HG03571 (cell line): ENCODE results near the gene SRRM3.
"Not testable (repeated sequence)": the region's sequence is repeated elsewhere in the genome, so short reads cannot be mapped to it uniquely, and the experiment has no call there.

ENCODE experiments used
- ATAC-seq: cut with Tn5 transposase; IDR thresholded peaks from one replicate; pipeline ENCODE4 v1.9.1; 2021; ENCODE audit not compliant: unreplicated experiment

Gene SRRM3

GRCh38 chr7:76226878-76227423 is 25.3 kb downstream of the SRRM3 start:
- ATAC-seq = not testable (repeated sequence)

DNA sequence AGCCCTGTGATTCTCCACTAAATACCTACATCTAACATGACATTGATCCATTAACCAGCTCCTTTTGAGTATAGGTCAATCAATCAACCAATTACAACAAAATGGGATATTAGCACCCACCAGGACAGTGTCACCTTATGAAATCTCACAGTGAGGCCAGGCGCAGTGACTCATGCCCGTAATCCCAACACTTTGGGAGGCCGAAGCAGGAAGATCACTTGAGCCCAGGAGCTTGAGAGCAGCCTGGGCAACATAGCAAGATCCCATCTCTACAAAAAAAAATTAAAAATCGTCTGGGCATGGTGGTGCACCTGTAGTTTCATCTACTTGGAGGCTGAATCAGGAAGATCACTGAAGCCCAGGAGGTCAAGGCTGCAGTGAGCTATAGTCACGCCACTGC is 28.5 kb downstream of the SRRM3 start:
- ATAC-seq = no peak

GRCh38 chr7:76231071-76231470 is 29.4 kb downstream of the SRRM3 start:
- ATAC-seq = no peak

GRCh38 chr7:76231583-76231982 is 29.9 kb downstream of the SRRM3 start:
- ATAC-seq = no peak

DNA sequence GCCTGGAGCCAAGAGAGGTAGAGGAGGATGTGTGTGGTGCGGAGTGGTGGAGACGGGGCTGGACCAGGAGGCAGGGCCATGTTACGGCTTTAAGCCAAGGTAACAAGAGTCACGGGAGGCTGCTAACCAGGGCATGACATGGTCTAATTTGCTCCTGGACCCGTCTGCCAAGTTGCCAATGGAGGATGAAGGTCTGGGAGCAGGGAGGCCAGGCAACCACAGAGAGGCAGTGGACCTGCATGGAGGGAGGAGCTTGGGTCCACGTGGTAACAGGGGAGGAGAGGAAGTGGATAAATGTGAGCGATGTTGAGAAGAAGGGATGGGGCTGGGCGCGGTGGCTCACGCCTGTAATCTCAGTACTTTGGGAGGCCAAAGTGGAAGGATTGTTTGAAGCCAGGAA is 31.0 kb downstream of the SRRM3 start:
- no peak for ATAC-seq

GRCh38 chr7:76233538-76234281 is 32.0 kb downstream of the SRRM3 start:
- no peak for ATAC-seq

DNA sequence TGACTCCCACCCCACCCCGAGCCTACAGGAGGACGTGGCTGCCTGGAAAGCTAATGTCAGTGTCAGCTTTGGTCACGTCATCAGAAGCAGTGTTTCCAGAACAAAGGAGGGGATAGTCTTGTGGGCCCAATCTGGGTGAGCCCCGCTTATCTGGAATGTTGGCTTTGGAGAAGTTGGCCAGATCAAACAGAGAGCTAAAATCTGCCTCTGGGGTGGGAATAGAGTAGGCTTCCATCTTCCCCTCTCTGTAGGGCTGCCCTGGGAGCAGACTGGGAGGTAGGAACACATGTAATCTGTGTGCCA is 32.5 kb downstream of the SRRM3 start:
- ATAC-seq = no peak

DNA sequence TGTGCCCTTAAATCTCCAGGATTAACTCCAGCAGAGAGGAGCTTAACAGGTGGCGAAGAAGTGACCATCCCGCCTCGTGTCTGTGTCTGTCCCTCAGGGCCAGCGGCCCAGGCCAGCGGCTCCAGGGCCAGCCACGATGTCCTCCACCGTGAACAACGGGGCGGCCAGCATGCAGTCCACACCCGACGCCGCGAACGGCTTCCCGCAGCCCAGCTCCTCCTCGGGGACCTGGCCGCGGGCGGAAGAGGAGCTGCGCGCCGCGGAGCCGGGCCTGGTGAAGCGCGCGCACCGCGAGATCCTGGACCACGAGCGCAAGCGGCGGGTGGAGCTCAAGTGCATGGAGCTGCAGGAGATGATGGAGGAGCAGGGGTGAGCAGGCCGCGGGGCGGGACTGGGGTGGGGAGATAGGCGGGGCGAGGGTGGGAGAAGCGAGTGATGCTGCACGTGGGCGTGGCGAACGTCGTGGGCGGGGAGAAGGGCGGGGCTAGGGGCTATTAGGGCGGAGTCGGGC is 33.3 kb downstream of the SRRM3 start:
- no peak for ATAC-seq

DNA sequence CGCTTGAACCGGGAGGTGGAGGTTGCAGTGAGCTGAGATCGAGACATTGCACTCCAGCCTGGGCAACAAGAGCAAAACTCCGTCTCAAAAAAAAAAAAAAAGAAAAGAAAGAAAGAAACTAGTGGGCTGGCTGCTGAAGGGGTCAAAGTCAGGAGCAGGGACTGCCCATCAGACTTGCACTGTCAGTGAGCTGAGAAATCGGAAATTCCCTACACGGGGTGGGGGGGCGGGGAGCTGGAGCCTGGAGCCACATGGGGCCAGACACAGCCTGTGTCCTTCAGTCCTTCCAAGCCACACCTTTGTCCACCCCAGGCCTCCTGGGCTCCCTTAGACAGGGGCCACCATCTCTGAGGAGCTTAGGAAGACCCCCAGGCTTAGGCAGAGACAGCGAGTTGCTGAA is 34.5 kb downstream of the SRRM3 start:
- no peak for ATAC-seq

- no peak for ATAC-seq
Observed at GRCh38 chr7:76238326-76238725, 36.6 kb downstream of the SRRM3 start.

DNA sequence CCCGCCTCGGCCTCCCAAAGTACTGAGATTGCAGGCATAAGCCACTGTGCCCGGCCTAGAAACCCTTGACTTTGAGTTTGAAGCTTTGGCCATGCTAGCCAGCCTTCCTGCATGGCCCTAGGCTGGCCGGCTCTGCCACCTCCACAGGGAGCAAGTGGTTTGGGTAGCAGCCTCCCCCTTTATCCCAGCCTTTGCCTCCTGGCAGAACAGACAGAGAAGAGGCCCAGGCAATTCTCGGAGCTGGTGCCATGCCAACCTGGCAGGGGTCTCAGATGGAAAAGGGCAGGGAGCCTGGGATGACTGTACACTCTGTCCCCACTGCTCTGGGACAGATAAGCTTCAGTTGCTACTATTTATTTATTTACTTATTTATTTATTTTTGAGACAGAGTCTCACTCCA is 39.4 kb downstream of the SRRM3 start:
- ATAC-seq = no peak

DNA sequence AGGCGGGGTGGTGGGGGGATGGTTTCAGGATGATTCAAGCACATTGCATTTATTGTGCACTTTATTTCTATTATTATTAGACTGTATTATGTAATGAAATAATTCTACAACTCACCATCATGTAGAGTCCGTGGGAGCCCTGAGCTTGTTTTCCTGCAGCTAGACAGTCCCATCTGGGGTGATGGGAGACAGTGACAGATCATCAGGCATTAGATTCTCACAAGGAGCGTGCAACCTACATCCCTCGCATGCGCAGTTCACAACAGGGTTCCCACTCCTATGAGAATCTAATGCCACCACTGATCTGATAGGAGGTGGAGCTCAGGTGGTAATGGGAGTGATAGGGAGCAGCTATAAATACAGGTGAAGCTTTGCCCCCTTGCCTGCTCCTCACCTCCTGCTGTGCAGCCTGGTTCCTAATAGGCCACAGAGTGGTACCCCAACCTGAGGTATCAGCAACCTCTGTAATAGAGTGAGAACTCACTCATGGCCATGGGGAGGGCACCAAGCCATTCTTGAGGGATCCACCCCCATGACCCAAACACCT is 40.9 kb downstream of the SRRM3 start:
- ATAC-seq = not testable (repeated sequence)

DNA sequence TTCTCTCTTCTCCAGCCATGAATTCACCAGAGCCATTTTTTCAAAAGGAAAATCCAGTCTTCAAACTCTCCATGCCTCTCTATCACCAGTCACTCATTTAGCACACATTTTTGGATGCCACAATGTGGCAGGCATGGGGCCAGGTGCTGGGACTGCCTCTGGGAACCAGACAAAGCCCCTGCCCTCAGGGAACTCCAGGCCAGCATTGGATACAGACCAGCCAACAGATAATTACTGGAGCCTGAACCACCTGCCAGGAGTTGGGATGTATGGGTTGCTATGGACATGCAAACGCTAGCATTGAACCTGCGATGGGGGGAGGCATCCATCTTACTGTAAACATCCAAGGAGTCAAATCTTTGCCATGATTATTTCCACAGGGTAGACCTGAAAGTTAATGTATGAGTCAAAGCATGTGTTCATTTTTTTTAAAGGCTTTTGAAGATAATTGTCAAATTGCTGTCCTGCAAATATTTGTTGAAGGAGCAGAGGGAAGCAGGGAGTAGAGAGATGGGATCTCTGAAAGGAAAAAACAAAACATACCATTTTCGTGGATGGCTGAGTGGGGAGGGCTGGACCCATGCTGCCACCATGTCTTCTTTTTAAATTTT is 43.2 kb downstream of the SRRM3 start:
- ATAC-seq = no peak

GRCh38 chr7:76246804-76247389 is 45.2 kb downstream of the SRRM3 start:
- no peak for ATAC-seq

DNA sequence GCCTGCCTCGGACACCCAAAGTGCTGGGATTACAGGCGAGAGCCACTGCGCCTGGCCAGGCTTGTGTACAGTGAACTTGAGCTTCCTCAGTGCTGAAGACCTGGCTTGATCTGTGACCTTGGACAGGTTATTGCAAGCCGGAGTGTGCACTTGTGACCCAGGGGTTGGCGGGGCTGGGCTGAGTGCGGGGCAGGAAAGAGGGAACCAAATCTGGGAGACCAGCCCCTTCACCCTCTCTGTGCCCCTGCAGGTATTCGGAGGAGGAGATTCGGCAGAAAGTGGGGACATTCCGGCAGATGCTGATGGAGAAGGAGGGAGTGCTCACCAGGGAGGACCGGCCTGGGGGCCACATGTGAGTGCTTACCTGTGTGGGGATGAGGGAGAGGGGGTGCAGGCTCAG is 46.2 kb downstream of the SRRM3 start:
- ATAC-seq = no peak

DNA sequence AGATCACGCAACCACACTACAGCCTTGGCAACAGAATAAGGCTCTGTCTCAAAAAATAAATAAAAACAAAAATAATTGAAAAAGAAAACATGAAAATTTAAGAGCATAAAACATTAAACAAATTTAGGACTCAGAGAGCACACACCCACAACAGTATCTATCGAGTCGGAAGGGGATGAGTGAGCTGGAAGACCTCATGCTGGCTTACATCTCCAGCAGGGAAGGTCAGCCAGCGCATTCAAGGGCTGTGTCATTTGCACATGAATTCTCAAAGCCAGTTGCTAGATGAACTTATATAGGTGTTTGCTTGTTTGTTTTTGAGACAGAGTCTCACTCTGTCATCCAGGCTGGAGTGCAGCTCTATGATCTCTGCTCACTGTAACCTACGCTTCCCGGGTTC is 50.3 kb downstream of the SRRM3 start:
- no peak for ATAC-seq

GRCh38 chr7:76254781-76255180 is 53.1 kb downstream of the SRRM3 start:
- ATAC-seq = no peak

DNA sequence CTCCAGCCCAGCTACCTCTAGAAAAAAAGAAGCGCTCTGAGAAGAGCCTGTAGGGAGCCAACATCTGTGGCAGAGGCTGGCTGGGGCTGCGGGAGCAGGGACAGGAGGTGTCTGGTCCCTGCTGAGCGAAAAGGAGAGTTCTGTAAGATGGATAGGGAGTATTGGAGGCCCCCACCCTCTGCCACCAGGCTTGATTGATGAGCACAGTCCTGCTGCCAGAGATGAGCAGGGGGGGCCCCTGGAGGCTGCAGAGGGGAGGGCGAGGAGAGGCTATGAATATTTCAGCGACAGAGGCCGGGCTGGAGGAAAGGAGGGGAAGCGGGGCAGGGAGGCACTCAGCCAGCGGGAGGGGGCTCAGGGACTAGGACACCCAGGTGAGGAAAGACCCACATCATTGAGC is 56.3 kb downstream of the SRRM3 start:
- no peak for ATAC-seq

- ATAC-seq = no peak
Observed at GRCh38 chr7:76259124-76260093, 57.7 kb downstream of the SRRM3 start.

DNA sequence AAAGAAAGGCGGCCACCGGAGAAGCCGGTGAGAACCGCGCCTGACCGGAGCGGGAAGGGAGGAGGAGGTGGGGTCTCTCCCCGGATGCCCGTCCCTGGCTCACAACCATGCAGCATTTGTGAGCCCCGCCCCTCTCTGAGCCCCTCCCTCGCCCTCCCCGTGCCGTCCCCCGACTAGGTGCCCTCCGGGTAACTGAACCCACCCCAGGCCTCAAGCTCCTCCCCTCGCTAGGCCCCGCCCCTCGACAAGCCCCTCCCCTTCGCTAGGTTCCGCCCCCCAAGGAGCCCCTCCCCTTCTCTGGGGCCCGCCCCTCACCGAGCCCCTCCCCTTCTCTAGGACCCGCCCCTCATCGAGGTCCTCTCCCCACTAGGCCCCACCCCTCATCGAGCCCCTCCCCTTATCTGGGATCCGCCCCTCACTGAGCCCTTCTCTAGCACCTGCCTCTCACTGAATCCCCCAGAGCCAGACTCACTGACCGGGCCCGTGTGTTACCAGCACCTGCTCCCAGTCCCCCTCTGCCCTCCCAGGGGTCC is 58.5 kb downstream of the SRRM3 start:
- ATAC-seq = no peak
